GM20000 (cell line): ENCODE data around the gene RANGRF.

Experiments used
- DNase-seq: peaks from one replicate; pipeline ENCODE4 v3.0.0; 2012; ENCODE audit warnings: low spot score
- TF ChIP-seq, protein P1 (sequence below): IDR thresholded peaks from 2 replicates; pipeline ENCODE4 v1.5.1; 2012; ENCODE audit warnings: mild to moderate bottlenecking, control low read depth; ENCODE audit errors: extremely low read depth, missing control alignments

RANGRF gene

DNA sequence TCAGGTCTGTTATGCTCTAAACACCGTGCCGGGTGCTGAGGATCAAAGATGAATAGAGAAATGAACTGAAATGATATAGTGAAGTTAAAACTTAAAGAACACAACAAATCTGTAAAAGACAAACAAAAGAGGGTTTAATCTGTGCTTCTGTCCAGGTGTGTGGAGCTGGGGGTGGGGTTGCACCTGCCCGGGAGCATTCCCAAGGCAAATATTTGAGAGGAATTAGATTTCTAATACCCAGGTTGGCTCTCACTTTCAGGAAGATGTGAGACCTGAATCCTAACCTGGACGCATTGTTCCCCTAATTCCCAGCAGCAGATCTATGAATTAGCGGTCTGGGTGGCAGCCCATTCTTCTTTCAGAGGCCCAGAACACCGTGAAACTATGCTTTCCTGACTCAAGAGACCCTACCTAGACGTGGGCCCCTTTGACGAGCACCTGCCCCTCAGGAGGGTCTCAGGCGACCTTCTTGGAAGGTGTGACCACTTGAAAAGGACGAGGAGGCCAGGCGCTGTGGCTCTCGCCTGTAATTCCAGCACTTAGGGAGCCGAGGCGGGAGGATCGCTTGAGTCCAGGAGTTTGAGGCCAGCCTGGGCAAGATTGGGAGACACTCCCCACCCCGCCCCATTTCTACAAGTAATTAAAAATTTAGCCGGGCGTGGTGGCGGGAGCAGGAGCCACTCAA, 677 bp upstream of the RANGRF start:
- no peak for DNase-seq
- TF ChIP-seq, protein P1, sequence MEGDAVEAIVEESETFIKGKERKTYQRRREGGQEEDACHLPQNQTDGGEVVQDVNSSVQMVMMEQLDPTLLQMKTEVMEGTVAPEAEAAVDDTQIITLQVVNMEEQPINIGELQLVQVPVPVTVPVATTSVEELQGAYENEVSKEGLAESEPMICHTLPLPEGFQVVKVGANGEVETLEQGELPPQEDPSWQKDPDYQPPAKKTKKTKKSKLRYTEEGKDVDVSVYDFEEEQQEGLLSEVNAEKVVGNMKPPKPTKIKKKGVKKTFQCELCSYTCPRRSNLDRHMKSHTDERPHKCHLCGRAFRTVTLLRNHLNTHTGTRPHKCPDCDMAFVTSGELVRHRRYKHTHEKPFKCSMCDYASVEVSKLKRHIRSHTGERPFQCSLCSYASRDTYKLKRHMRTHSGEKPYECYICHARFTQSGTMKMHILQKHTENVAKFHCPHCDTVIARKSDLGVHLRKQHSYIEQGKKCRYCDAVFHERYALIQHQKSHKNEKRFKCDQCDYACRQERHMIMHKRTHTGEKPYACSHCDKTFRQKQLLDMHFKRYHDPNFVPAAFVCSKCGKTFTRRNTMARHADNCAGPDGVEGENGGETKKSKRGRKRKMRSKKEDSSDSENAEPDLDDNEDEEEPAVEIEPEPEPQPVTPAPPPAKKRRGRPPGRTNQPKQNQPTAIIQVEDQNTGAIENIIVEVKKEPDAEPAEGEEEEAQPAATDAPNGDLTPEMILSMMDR, result no peak

DNA sequence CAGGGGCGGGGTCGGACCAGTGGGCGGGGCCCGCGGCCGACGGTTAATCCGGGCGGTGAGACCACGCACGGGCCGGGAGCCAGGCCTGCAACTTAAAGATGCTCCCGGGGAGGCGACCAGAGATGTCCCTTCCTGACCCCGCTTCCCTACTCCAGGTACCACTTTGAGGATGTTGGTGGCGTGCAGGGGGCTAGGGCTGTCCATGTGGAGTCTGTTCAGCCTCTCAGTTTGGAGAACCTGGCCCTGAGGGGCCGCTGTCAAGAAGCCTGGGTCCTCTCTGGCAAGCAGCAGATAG, 580 bp downstream of the RANGRF start:
- DNase-seq, result no peak
- TF ChIP-seq, protein P1, result no peak

DNA sequence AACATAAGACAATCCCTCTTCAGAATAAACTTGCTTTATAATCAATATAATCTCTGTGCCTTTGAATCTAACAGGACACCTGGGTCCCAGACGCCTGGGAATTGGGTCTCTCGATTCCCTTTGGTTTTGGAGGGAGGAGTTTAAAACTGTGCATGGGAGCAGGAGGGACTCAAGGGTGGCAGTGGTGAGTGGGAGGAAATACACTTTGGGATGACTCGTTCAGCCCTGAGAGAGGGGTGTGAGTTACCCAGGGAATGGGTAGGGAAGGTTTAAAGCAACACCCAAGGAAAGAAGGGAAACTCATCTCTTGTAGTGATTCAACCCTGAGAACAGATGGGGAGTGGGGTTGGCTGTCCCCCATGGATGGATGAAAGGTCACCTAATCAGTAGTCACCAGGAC, 1.6 kb downstream of the RANGRF start:
- DNase-seq, result no peak

DNA sequence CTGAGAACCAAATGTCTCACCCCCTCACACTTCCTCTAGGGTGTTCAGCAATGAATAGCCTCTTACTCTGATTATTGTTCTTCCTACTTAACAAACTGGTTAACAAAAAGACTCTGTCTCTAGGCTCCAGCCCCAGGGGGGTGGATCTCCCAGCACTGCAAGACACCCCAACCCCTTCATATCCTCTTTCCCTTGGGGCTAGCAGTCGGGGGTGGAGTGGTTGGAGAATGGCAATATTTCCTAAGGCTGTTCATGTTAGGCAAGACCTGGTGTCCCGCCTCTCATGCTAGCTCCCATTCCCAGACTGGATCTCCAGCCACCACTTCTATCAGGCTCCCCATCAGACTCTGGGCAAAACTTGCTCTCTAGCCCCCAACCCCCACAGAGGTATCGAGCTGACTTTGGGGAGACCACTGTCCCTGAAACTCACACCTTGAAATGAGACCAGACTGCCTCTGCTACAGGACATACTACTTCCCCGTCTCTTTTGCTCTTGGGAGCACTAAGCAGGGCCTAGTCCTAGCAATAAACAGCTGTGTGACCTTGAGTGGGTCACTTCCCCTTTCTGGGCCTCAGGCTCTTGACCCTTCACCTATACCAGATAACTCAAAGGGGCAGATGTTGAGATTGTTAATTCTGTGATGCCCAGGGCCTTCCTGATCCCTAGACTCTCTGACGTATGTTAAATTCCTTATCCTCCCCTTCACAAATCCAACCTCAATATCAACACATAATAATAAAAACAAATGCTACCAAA, 4.3 kb downstream of the RANGRF start:
- TF ChIP-seq, protein P1, result no peak
- DNase-seq, result no peak

More for the DNA sequence above, 1.6 kb downstream of the RANGRF start:
- TF ChIP-seq, protein P1, result no peak

DNA sequence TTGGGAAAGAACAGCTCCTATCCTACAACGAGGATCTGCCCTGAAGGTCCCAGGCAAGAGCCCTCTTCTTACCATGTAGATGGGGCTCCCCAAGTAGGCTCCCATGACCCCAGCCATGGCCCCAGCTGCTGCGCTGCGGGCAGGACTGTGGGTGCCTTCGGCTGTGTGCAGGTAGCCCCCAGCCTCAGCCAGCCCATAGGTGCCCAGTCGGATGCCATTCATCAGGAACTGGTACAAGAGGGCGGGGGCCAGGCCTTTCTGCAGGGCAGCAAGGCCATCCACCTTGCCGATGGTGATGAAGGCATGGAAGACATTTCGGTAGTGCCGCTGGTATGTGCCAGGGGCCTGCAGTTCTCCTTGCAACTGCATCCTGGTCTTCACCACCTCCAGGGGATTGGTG, 5.9 kb downstream of the RANGRF start:
- no peak for DNase-seq
- TF ChIP-seq, protein P1, result no peak

DNA sequence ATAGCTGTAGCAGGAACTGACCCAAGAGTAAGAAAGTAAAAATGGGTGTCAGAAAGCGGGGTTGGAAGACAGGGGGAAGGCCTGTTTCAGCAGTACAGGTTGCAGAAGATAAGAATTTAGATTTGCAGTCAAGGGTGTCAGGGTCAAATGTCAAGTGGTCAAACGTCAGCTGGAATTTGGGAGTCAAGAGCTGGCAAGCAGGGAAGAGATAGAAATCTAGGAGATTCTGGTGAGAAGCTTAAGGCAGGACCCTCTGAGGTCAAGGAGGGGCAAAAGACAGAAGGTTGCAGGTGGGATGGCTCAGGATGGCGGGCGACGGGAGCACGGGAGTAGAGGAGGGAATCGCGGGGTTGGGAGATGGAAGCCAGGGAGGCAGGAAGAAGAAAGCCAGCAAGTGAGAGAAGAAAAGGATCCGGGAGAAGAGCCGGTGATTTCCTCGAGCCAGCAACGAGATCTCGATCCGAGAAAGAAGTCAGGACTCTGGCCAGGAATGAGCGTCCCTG, 6.4 kb downstream of the RANGRF start:
- DNase-seq, result no peak
- TF ChIP-seq, protein P1, result no peak

DNA sequence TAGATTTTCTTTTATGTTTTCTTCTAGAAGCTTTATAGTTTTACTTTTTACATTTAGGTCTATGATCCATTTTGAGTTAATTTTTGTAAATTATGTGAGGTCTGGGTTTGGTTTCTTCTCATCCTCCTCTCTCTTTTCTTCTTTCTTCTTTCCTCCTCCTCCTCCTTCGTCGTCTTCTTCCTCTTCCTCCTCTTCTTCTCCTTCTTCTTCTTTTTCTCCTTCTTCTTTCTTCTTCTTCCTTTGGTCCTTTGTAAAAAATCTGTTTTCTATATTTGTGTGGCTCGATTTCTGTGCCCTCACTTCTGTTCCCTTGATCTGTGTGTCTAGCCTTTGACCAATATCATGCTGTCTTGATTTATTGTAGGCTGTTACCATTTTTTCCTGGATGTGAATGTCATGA, 11.8 kb downstream of the RANGRF start:
- TF ChIP-seq, protein P1, result no peak
- no peak for DNase-seq
